ENCODE measurements around the gene MAGEB4.
"Not testable (repeated sequence)": the region's sequence is repeated elsewhere in the genome, so short reads cannot be mapped to it uniquely, and the experiment has no call there.

Gene MAGEB4, protein sequence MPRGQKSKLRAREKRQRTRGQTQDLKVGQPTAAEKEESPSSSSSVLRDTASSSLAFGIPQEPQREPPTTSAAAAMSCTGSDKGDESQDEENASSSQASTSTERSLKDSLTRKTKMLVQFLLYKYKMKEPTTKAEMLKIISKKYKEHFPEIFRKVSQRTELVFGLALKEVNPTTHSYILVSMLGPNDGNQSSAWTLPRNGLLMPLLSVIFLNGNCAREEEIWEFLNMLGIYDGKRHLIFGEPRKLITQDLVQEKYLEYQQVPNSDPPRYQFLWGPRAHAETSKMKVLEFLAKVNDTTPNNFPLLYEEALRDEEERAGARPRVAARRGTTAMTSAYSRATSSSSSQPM

DNA sequence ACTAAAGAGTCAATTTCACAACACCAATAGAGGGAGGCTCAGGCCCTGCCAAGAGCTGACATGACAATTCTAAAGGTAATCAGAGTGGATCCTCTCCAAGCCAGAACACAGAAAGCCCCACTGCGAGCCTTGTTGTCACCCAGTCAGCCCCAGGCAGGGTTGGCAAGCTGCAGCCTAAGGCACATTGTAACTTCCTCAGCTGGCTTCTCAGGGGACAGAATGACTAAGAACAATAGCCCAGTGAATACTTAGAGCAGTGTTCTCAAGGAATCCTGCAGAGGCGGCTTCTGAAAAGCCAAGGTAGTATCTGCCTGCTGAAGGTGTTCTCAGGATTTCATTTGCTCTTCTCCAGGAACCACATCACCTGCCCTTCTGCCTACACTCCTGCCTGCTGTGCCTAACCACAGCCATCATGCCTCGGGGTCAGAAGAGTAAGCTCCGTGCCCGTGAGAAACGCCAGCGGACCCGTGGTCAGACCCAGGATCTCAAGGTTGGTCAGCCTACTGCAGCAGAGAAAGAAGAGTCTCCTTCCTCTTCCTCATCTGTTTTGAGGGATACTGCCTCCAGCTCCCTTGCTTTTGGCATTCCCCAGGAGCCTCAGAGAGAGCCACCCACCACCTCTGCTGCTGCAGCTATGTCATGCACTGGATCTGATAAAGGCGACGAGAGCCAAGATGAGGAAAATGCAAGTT is at the start of gene MAGEB4:
Gene MAGEB4 (plus strand): TSS at position 277 of the 692 bp plus-strand sequence. CDS start 136 bp downstream, at position 413.
- peaks cover 0 to 4% (median 3%) of the 10 kb centered on the region in 11 experiments; a peak in 11 of 22 replicates for H3K9me3 ChIP-seq (replicated peaks in 1 of 11)
- H3K36me3 ChIP-seq, result no peaks in the 10 kb centered on the region
- no peak within 1 kb of the TSS for H3K4me3 ChIP-seq
- H3K27ac ChIP-seq, result no peak within 1 kb of the TSS
- no peaks in the 10 kb centered on the region for H3K4me1 ChIP-seq
- no peaks in the 10 kb centered on the region for H3K27me3 ChIP-seq
- 0 out of 22 replicates have a peak, but pooled peaks of 1 of the 11 experiments have one; percentile 17 for TF ChIP-seq Cebpa-rat (IDR thresholded peaks at IDR 0.05)
- no peak within 1 kb of the TSS for H3K9ac ChIP-seq
- no peaks in the 10 kb centered on the region for H4K20me1 ChIP-seq
- no peak within 1 kb of the TSS for H3K4me2 ChIP-seq

DNA sequence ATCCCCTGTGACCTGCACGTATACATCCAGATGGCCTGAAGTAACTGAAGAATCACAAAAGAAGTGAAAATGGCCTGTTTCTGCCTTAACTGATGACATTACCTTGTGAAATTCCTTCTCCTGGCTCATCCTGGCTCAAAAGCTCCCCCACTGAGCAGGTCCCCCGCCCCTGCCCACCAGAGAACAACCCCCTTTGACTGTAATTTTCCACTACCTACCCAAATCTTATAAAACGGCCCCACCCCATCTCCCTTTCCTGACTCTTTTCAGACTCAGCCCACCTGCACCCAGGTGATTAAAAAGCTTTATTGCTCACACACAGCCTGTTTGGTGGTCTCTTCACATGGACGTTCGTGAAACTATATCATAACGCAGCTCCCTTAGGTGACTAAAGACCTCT is 47.9 kb upstream of the MAGEB4 start:
- H3K4me2 ChIP-seq; H4K20me1 ChIP-seq; H3K36me3 ChIP-seq; H3K9ac ChIP-seq; H3K4me3 ChIP-seq; H3K27me3 ChIP-seq; H3K4me1 ChIP-seq; H3K27ac ChIP-seq; H3K9me3 ChIP-seq (replicated peaks in 1 of 11): not testable (repeated sequence)

DNA sequence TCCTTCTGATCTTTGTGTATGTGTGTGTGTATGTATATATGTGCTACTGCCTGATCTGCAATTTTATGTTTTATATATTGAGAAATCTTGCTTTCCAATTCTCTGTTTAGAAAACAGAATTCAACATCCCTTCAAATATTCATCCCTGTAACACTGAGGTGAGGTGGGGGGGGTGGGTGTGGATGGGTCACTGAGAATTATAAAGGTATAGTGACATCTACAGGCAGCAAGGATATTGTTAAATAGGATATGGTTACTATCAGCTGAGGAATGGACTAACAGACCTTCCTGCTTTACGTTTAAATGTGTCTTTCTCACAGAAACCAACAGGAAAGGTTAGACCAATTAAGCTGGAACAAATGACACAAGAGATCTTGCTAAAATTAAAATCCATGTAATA is 45.5 kb upstream of the MAGEB4 start:
- no peak overlapping the region for H3K4me3 ChIP-seq
- H3K9me3 ChIP-seq (replicated peaks in 1 of 11), result no peaks in the 10 kb centered on the region
- H3K27me3 ChIP-seq, result no peaks in the 10 kb centered on the region
- no peaks in the 10 kb centered on the region for H4K20me1 ChIP-seq
- H3K27ac ChIP-seq, result no peak overlapping the region
- H3K4me1 ChIP-seq, result no peaks in the 10 kb centered on the region
- H3K9ac ChIP-seq, result no peak overlapping the region
- no peak for TF ChIP-seq Cebpa-rat (IDR thresholded peaks at IDR 0.05)
- H3K4me2 ChIP-seq, result no peak overlapping the region
- no peaks in the 10 kb centered on the region for H3K36me3 ChIP-seq

DNA sequence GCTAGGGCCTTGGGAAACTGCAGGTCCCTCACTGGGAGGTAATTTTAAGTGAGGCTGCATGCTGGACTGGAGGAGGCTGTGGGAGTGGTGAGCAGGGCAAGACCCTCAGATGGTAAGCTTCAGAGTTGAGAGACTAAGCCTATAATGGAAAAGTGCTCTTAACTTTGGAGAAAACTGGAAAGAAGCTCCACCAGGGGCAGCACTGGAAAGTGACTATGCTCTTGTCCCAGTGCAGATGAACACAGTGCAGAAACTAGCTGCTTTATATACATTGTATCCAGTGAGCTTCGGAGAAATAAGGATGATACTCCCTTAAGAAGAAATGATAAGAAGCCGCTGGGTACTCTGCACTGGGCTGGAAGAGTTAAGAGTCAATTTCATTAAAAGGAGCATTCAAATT is 29.6 kb upstream of the MAGEB4 start:
- Histone ChIP-seq H3K36me3 (no peaks in the 10 kb centered on the region), H3K9me3 (replicated peaks in 1 of 11) (peaks cover 0 to 12% (median 5%) of the 10 kb centered on the region in 11 experiments; a peak in 6 of 22 replicates), H3K4me2 (no peak overlapping the region), H3K9ac (no peak overlapping the region), H3K27me3 (no peaks in the 10 kb centered on the region), H4K20me1 (no peaks in the 10 kb centered on the region), H3K4me3 (no peak overlapping the region), H3K4me1 (peaks cover 0 to under 1% (median 0%) of the 10 kb centered on the region in 10 experiments; a peak in 3 of 20 replicates), H3K27ac (no peak overlapping the region)
- no peak for TF ChIP-seq Cebpa-rat (IDR thresholded peaks at IDR 0.05)

DNA sequence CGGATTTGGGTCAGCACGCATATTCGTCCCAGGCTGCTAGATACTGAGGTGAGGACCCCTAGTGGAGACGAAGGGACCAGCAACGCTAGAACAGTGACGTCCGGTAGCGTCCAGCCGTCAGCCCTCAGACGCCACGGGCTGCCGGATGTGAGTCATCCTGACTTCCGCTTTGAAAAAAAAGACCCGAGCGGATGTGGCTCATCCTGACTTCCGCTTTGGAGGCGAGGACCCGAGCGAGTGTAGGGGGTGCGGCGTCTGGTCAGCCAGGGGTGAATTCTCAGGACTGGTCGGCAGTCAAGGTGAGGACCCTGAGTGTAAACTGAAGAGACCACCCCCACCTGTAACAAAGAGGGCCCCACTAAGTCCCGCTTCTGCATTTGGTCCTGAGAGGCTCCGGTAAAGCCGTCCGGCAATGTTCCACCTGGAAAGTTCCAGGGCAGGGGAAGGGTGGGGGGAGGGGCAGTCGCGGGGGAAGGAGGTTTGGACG is 26.4 kb upstream of the MAGEB4 start, which contains the start of gene MAGEB2:
Gene MAGEB2 (plus strand): TSS at position 207 of the 487 bp plus-strand sequence. CDS start 3,018 bp downstream, outside the sequence.
- TF ChIP-seq Cebpa-rat (IDR thresholded peaks at IDR 0.05), result no peak
- Histone ChIP-seq H3K27me3 (no peaks in the 10 kb centered on the region), H3K9me3 (replicated peaks in 1 of 11) (peaks cover 0 to 12% (median 5%) of the 10 kb centered on the region in 11 experiments; a peak in 6 of 22 replicates), H3K27ac (no peak within 1 kb of the TSS), H3K4me1 (peaks cover 0 to 20% (median 15%) of the 10 kb centered on the region in 10 experiments; a peak in 15 of 20 replicates), H3K4me2 (no peak within 1 kb of the TSS), H4K20me1 (no peaks in the 10 kb centered on the region), H3K36me3 (no peaks in the 10 kb centered on the region), H3K9ac (no peak within 1 kb of the TSS), H3K4me3 (no peak within 1 kb of the TSS)

DNA sequence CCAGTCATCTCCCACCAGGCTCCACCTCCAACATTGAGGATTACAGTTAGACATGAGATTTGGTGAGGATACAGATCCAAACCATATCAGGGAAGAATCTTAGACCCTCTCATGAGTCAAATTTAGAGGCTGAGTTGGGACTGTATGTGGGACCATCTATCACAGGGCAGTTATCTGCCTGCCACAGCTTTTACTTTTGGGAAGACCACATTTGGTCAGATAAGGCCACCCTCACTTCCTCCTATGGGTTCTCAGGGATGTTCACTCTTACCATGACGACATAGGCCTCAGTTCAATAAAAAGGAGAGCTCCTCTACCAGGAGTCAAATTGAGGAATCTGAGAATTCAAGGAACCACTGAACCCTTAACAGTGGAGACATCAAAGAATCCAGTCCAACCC is 24.3 kb upstream of the MAGEB4 start:
- Histone ChIP-seq H4K20me1 (no peaks in the 10 kb centered on the region), H3K27ac (no peak overlapping the region), H3K27me3 (no peaks in the 10 kb centered on the region), H3K4me2 (peak overlapping the region in 9 of 11 experiments; percentile 5 to 65 (median 48); a peak in 16 of 22 replicates), H3K4me3 (no peak overlapping the region), H3K36me3 (no peaks in the 10 kb centered on the region), H3K9ac (no peak overlapping the region), H3K4me1 (peaks cover 0 to 20% (median 15%) of the 10 kb centered on the region in 10 experiments; a peak in 15 of 20 replicates), H3K9me3 (replicated peaks in 1 of 11) (peaks cover 0 to 19% (median 5%) of the 10 kb centered on the region in 11 experiments; a peak in 6 of 22 replicates)
- TF ChIP-seq Cebpa-rat (IDR thresholded peaks at IDR 0.05), result no peak

DNA sequence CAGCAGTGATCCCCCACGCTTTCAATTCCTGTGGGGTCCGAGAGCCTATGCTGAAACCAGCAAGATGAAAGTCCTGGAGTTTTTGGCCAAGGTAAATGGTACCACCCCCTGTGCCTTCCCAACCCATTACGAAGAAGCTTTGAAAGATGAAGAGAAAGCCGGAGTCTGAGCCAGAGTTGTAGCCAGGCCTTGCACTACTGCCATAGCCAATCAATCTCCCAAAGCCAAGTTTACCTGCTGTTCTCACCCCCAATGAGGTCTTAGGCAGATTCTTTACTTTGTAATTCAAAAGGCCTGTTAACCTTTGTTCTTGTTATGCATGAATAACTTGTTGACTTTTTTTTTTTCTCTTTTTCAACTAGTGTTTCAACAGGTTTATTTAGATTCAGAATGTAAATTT is 22.4 kb upstream of the MAGEB4 start:
- no peak for TF ChIP-seq Cebpa-rat (IDR thresholded peaks at IDR 0.05)
- no peak overlapping the region for H3K4me3 ChIP-seq
- H3K9ac ChIP-seq, result no peak overlapping the region
- H3K4me1 ChIP-seq, result peaks cover 0 to 20% (median 15%) of the 10 kb centered on the region in 10 experiments; a peak in 15 of 20 replicates
- H3K4me2 ChIP-seq, result no peak overlapping the region
- no peaks in the 10 kb centered on the region for H3K36me3 ChIP-seq
- H3K9me3 ChIP-seq (replicated peaks in 1 of 11), result peaks cover 0 to 19% (median 5%) of the 10 kb centered on the region in 11 experiments; a peak in 6 of 22 replicates
- H4K20me1 ChIP-seq, result no peaks in the 10 kb centered on the region
- no peak overlapping the region for H3K27ac ChIP-seq
- no peaks in the 10 kb centered on the region for H3K27me3 ChIP-seq

DNA sequence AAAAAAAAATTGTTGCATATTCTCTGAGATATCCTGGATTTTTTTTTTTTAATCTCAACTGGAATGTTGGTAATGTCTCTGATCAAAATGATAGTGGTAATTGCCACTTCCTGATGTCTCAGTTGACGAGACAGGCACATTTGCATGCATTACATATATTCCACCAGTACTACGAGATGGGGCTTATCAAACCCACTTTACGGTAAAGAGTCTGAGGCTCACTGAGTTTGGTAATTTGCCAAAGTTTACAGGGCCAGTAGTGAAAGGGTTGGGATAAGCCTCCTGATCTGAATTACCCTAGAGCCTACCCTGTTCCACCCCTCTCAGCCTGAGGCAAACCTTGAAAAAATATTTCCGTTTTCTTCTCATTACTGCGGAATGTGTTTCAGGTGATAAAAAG is 21.1 kb upstream of the MAGEB4 start:
- TF ChIP-seq Cebpa-rat (IDR thresholded peaks at IDR 0.05), result no peak
- H4K20me1 ChIP-seq, result no peaks in the 10 kb centered on the region

DNA sequence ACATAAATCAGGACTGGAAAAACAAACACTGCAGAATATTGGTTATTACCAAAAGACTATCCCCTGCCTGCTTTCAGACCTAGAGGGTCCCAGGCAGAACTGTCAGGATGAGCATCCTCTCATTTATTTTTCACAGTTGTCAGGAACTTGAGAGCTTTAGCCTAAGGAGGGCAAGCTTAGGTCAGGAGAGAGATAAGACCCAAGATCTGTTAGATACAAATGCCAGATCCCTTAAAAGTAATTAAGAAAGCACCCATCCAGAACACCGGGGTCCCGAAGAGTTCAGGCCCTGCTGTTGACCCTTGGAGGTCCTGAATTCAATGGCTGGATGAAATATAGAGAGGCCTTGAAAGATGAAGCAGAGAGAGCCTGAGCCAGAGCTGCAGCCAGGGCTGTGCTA is 17.3 kb upstream of the MAGEB4 start:
- TF ChIP-seq Cebpa-rat (IDR thresholded peaks at IDR 0.05), result no peak
- Histone ChIP-seq H3K4me3 (no peak overlapping the region), H3K9me3 (replicated peaks in 1 of 11) (peaks cover 0 to 7% (median 0%) of the 10 kb centered on the region in 11 experiments; a peak in 1 of 22 replicates), H3K27ac (no peak overlapping the region), H4K20me1 (no peaks in the 10 kb centered on the region), H3K9ac (no peak overlapping the region), H3K27me3 (no peaks in the 10 kb centered on the region), H3K36me3 (no peaks in the 10 kb centered on the region), H3K4me2 (no peak overlapping the region), H3K4me1 (peaks cover 0 to 15% (median 10%) of the 10 kb centered on the region in 10 experiments; a peak in 13 of 20 replicates)

More for the DNA sequence above, 21.1 kb upstream of the MAGEB4 start:
- Histone ChIP-seq H3K9me3 (replicated peaks in 1 of 11) (peaks cover 0 to 13% (median 0%) of the 10 kb centered on the region in 11 experiments; a peak in 3 of 22 replicates), H3K4me1 (peaks cover 0 to 20% (median 15%) of the 10 kb centered on the region in 10 experiments; a peak in 15 of 20 replicates), H3K27ac (no peak overlapping the region), H3K36me3 (no peaks in the 10 kb centered on the region), H3K4me2 (no peak overlapping the region), H3K4me3 (no peak overlapping the region), H3K9ac (no peak overlapping the region), H3K27me3 (no peaks in the 10 kb centered on the region)

All from BLaER1 treated with 17β-estradiol and CSF1 and Interleukin-3, amounts not matched to agents 10 nM and 100 nM (cell line).